ENCODE data around the gene SYNJ2.

SYNJ2 gene

GRCh38 chr6:157997893-157998608 lies 16.4 kb downstream of the SYNJ2 start:
- H3K27ac ChIP-seq (ENCODE audit: low read depth, low read length, poor library complexity, severe bottlenecking), result no peak overlapping the region
- no peaks in the 10 kb centered on the region for H3K36me3 ChIP-seq (ENCODE audit: insufficient read depth, low read length)
- H3K4me1 ChIP-seq (ENCODE audit: insufficient read depth, low read length, severe bottlenecking), result no peaks in the 10 kb centered on the region
- H3K79me2 ChIP-seq (ENCODE audit: insufficient read depth, low read length), result no peaks in the 10 kb centered on the region
- no peak overlapping the region for H3K4me3 ChIP-seq (ENCODE audit: low read depth, low read length, poor library complexity, severe bottlenecking)
- H3K4me2 ChIP-seq (ENCODE audit: low read length), result no peak overlapping the region
- no peak overlapping the region for H2AFZ ChIP-seq (ENCODE audit: low read length)
- no peaks in the 10 kb centered on the region for H3K9me3 ChIP-seq (ENCODE audit: low read length)
- TF ChIP-seq EZH2 (IDR thresholded peaks at IDR 0.05; ENCODE audit: borderline replicate concordance, low read length) (no peak), CTCF (IDR thresholded peaks at IDR 0.05; ENCODE audit: low read length) (no peak)
- no peaks in the 10 kb centered on the region for H3K27me3 ChIP-seq (ENCODE audit: insufficient read depth, low read length)
- H3F3A ChIP-seq (ENCODE audit: insufficient read depth, low read length), result no peaks in the 10 kb centered on the region
- no peaks in the 10 kb centered on the region for H3K9me2 ChIP-seq (ENCODE audit: low read depth, low read length)
- no peaks in the 10 kb centered on the region for H4K20me1 ChIP-seq (ENCODE audit: insufficient read depth, low read length)
- no peak overlapping the region for H3K9ac ChIP-seq (ENCODE audit: low read length)

- Histone ChIP-seq H3F3A (ENCODE audit: insufficient read depth, low read length) (no peaks in the 10 kb centered on the region), H3K27ac (ENCODE audit: low read depth, low read length, poor library complexity, severe bottlenecking) (no peak overlapping the region), H3K4me2 (ENCODE audit: low read length) (no peak overlapping the region), H3K9ac (ENCODE audit: low read length) (no peak overlapping the region), H3K4me1 (ENCODE audit: insufficient read depth, low read length, severe bottlenecking) (no peaks in the 10 kb centered on the region), H3K79me2 (ENCODE audit: insufficient read depth, low read length) (no peaks in the 10 kb centered on the region), H2AFZ (ENCODE audit: low read length) (no peak overlapping the region), H3K9me3 (ENCODE audit: low read length) (no peaks in the 10 kb centered on the region), H3K27me3 (ENCODE audit: insufficient read depth, low read length) (no peaks in the 10 kb centered on the region), H3K9me2 (ENCODE audit: low read depth, low read length) (no peaks in the 10 kb centered on the region), H3K36me3 (ENCODE audit: insufficient read depth, low read length) (no peaks in the 10 kb centered on the region), H4K20me1 (ENCODE audit: insufficient read depth, low read length) (no peaks in the 10 kb centered on the region), H3K4me3 (ENCODE audit: low read depth, low read length, poor library complexity, severe bottlenecking) (no peak overlapping the region)
- TF ChIP-seq EZH2 (IDR thresholded peaks at IDR 0.05; ENCODE audit: borderline replicate concordance, low read length) (no peak), CTCF (IDR thresholded peaks at IDR 0.05; ENCODE audit: low read length) (no peak)
Observed at GRCh38 chr6:157998707-157999167, 17.1 kb downstream of the SYNJ2 start.

GRCh38 chr6:157999168-158000051 lies 17.7 kb downstream of the SYNJ2 start:
- no peaks in the 10 kb centered on the region for H3K9me3 ChIP-seq (ENCODE audit: low read length)
- no peak overlapping the region for H3K9ac ChIP-seq (ENCODE audit: low read length)
- no peak overlapping the region for H3K4me2 ChIP-seq (ENCODE audit: low read length)
- H3K79me2 ChIP-seq (ENCODE audit: insufficient read depth, low read length), result no peaks in the 10 kb centered on the region
- H2AFZ ChIP-seq (ENCODE audit: low read length), result no peak overlapping the region
- H3K4me3 ChIP-seq (ENCODE audit: low read depth, low read length, poor library complexity, severe bottlenecking), result no peak overlapping the region
- no peaks in the 10 kb centered on the region for H3K36me3 ChIP-seq (ENCODE audit: insufficient read depth, low read length)
- H3K4me1 ChIP-seq (ENCODE audit: insufficient read depth, low read length, severe bottlenecking), result no peaks in the 10 kb centered on the region
- no peaks in the 10 kb centered on the region for H3K27me3 ChIP-seq (ENCODE audit: insufficient read depth, low read length)
- TF ChIP-seq EZH2 (IDR thresholded peaks at IDR 0.05; ENCODE audit: borderline replicate concordance, low read length) (no peak), CTCF (IDR thresholded peaks at IDR 0.05; ENCODE audit: low read length) (no peak)
- no peak overlapping the region for H3K27ac ChIP-seq (ENCODE audit: low read depth, low read length, poor library complexity, severe bottlenecking)
- no peaks in the 10 kb centered on the region for H3F3A ChIP-seq (ENCODE audit: insufficient read depth, low read length)
- H3K9me2 ChIP-seq (ENCODE audit: low read depth, low read length), result no peaks in the 10 kb centered on the region
- no peaks in the 10 kb centered on the region for H4K20me1 ChIP-seq (ENCODE audit: insufficient read depth, low read length)
